Globus pallidus (tissue), 1 donor: ENCODE results near the gene GPBAR1.
"Not testable (repeated sequence)": the region's sequence is repeated elsewhere in the genome, so short reads cannot be mapped to it uniquely, and the experiment has no call there.

ENCODE experiments used
- DNase-seq: peaks from one replicate; pipeline ENCODE4 v3.0.0-alpha.2; 2015; ENCODE audit warnings: low spot score

GPBAR1 gene

DNA sequence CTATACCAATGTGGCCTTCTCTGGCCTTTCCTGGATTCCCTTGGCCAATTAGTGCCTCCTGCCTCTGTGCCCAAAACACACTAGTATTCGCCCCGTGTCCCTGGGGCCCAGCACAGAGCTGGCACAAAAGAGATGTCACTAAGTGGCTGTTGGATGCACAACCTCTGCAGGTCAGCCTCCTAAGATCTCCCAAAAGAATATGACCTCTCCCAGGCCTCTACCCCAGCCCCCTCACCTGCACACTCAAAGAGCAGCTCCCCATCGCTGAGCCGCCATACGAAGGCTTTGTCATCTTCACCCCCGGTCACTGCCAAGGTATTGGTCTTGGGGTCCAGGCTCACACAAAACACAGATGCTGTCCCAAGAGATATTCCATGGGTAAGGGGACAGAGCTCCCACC is 6.4 kb downstream of the GPBAR1 start:
- no peak for DNase-seq

GRCh38 chr2:218269900-218270720 is 9.3 kb downstream of the GPBAR1 start, which contains the start of the genes AAMP and PNKD:
Gene AAMP (minus strand): TSS chr2:218270137. CDS start chr2:218270086, 51 bp downstream.
Gene PNKD (plus strand): TSS chr2:218270519. CDS start chr2:218270536, 17 bp downstream.
- DNase-seq: peak; percentile 100

GRCh38 chr2:218270721-218271486 is 10.1 kb downstream of the GPBAR1 start:
- no peak for DNase-seq

GRCh38 chr2:218271487-218271797 is 10.6 kb downstream of the GPBAR1 start:
- DNase-seq: no peak

DNA sequence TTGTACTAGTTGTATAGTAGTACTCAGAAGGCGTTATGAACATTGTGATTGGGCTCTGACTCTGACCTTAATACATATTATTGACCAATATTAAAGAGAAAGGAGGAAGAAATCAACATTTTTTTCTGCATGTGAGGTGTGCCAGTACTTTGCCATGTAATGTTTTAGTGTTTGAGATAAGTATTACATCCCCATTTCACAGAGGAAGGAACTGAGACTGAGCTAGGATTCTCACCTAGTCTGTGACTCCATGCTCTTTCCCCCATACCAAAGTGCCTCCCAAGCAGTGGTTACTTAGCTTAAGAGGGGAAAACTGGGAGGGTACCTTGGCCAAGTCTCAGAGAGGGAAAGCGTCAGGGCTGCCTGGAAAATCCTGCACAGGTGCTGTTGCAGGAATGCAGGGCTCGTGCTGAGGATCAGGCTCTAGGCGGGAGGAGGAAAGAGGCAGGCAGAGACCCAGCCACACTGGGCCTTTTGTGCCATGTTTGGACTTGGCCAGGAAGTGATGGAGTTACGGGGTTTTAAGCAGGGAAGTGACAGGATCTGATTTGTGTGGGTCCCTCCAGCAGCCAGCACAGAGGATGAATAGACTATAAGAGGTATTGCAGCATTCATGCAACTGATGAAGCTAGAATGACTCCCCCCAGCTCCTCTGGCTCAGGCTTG is 11.2 kb downstream of the GPBAR1 start:
- no peak for DNase-seq

DNA sequence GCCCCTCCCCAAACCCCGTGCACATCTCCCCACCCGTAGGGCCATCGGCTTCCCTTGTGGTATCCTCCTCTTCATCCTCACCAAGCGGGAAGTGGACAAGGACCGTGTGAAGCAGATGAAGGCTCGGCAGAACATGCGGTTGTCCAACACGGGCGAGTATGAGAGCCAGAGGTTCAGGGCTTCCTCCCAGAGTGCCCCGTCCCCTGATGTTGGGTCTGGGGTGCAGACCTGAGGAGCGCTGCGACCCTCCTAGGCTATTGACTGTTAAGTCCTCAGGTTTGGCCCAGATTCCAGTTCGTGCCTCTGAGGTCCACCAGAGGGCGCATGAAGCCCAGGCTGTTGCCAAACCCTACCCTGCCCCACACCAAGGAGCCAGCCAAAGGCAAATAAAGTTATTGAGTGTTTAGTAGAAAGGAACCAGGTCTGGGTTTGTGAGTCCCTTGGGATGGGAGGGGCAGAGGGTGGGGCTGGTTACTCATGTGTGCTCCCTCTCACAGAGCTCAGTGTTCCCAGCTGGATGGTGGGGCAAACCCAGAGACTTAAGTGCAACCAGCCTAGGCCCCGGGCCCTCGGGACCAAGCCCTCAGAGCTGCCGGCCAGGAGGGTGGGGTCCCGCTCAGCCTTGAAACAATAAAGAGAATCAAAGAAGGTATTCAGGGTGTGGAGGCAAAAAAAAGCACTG is 11.9 kb downstream of the GPBAR1 start:
- DNase-seq: peak; percentile 84

DNA sequence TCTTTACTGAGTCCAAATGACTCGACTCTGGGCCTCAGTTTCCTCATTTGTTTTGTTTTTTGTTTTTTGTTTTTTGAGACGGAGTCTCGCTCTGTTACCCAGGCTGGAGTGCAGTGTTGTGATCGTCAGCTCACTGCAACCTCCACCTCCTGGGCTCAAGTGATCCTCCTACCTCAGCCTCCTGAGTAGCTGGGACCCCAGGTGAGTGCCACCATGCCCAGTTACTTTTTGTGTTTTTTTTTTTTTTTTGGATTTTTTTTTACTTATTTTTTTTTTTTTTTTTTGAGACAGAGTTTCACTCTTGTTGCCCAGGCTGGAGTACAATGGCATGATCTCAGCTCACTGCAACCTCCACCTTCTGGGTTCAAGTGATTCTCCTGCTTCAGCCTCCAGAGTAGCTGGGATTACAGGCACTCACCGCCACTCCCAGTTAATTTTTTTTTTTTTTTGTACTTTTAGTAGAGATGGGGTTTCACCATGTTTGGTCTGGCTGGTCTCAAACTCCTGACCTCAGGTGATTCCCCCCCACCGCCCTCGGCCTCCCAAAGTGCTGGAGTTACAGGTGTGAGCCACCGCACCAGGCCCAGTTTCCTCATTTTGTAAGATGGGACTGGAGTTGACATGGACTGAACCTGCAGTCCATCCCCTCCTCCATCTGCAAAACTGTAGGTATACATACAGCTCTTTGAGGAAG is 12.5 kb downstream of the GPBAR1 start:
- not testable (repeated sequence) for DNase-seq

GRCh38 chr2:218273908-218274249 is 13.1 kb downstream of the GPBAR1 start:
- no peak for DNase-seq

DNA sequence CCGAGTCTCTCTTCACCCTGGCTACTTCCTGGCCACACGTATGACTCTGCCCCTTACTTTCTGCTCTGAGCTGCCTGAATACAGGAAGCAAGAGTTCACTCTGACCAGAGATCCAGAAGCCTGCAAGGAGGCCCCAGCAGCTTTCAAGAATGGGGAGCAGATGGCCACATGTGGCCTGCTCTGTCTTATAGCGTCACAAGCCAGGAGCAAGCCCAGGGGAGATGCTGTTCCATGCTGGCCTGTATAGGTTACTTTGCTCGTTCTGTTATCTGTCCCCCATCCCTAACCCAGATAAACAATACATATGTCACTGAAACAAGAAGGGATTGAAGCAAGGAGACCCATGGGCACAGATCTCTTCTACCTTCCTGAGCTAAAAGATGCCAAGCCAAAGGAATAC is 13.8 kb downstream of the GPBAR1 start:
- no peak for DNase-seq

- no peak for DNase-seq
These were observed 14.7 kb downstream of the GPBAR1 start for GRCh38 chr2:218275371-218276072.

GRCh38 chr2:218276986-218277755 is 16.4 kb downstream of the GPBAR1 start:
- DNase-seq: no peak

DNA sequence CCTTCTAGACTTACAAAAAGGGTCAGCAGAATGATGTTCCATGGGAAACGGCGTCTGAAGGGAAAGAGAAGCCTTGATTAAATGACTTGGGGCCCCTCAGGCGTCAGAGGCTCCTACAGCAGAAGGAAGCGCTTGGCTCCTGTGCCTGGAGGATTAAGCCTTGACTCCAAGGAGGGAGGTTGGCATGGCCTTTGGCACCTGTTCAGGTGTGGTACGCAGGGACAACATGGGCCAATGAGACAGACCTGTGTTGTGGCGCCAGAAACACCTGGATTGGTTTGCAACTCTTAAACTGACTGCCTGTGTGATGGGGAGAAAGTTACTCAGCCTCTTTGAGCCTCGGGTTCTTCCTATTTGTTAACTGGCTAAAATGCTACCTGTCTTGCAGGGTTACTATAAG is 17.1 kb downstream of the GPBAR1 start:
- no peak for DNase-seq

- no peak for DNase-seq
These were observed 17.9 kb downstream of the GPBAR1 start for GRCh38 chr2:218278531-218279360.

GRCh38 chr2:218280260-218280870 is 19.6 kb downstream of the GPBAR1 start:
- no peak for DNase-seq

DNA sequence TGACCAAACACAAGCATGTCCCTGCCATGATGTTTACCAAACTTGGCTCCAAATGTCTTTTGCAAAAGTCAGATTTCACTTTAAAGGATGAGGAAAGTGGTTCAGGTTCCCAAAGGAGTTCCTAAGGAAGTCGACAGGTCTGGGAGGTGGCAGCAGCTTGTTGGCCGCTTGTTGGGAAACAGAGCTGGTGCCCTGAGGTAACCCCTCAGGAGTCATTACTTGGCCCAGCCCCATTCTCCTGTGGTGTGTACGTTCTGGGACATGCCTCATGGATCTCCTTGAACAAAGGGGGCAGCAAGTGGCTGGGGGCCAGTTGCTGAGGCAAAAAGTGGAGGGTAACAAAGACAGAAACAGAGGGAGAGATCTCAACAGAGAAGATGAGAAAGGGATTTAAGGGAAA is 20.6 kb downstream of the GPBAR1 start:
- DNase-seq: no peak

- peak; percentile 69 for DNase-seq
These were observed 21.6 kb downstream of the GPBAR1 start for GRCh38 chr2:218282173-218282991.

DNA sequence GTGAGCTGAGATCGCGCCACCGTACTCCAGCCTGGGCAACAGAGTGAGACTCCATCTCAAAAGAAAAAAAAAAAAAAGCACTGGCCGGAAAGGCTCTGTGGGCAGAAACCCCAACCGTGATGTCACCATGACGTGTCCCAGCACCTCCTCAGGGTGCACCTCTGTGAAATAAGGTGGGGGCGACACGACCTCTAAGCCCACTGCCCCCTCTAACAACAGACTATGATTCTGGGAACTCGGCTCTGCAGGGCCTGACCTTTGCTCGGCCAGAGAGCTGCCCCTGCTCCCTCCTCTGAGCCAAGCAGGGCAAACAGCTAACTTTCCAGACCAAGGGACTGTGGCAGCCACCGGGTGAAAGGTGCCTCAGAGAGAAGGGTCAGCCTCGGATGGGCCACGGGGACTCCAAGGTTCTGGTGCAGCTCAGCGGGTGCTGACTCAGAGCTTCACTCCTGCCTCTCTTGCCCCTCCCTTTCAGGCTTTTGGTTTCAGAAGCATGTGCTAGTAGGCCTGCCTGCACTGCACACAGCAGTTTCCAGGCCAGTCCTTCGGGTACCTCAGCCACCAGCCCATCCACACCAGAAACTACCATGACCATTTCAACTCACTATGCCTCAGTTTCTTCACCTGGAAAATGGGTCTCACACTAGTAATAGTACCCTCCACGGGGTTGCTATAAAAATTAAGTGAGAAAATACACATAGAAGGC is 23.4 kb downstream of the GPBAR1 start:
- DNase-seq: no peak
